Measurements from ENCODE around the gene LPP.

The LPP gene

GRCh38 chr3:188253123-188253793 lies 99.3 kb downstream of the LPP start:
- H3K4me3 ChIP-seq (replicated peaks; ENCODE audit: low read depth, low read length), result no peak overlapping the region
- DNase-seq (ENCODE audit: extremely low read depth, low read depth), result no peak
- TF ChIP-seq, protein P1, sequence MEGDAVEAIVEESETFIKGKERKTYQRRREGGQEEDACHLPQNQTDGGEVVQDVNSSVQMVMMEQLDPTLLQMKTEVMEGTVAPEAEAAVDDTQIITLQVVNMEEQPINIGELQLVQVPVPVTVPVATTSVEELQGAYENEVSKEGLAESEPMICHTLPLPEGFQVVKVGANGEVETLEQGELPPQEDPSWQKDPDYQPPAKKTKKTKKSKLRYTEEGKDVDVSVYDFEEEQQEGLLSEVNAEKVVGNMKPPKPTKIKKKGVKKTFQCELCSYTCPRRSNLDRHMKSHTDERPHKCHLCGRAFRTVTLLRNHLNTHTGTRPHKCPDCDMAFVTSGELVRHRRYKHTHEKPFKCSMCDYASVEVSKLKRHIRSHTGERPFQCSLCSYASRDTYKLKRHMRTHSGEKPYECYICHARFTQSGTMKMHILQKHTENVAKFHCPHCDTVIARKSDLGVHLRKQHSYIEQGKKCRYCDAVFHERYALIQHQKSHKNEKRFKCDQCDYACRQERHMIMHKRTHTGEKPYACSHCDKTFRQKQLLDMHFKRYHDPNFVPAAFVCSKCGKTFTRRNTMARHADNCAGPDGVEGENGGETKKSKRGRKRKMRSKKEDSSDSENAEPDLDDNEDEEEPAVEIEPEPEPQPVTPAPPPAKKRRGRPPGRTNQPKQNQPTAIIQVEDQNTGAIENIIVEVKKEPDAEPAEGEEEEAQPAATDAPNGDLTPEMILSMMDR (IDR thresholded peaks at IDR 0.05; ENCODE audit: low read depth, low read length, missing control alignments), result no peak

DNA sequence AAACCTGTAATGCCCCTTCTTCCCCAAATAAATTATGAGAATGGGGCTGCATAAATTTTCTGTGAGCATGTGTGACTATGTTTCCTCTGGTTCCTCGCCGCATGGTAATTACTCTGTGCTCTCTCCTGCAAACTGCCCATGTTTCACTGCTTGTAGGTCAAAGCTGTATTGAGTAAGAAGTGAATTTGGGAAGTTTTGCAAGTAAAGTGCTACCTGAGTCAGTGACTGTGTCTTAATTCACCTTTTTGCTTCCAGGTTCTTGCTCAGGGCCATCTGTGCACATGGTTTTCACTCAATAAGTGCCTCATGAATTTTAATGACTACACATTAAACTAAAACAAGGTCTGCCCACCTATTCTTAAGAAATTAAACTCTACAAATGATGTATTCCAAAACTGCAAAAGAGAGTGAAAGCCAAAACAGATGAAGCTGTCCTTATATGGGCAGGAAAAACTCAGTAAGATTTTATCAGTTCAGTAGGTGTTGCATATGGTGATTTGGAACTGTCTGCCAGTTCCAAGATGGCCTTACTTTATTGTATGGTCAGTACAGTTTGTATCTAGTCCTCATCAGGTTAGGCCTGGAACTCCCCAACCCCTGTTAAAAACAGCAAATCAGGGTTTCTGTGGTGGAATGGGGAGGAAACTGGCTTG lies 100.0 kb downstream of the LPP start:
- no peak overlapping the region for H3K4me3 ChIP-seq (replicated peaks; ENCODE audit: low read depth, low read length)
- no peak for DNase-seq (ENCODE audit: extremely low read depth, low read depth)
- TF ChIP-seq, protein P1 (IDR thresholded peaks at IDR 0.05; ENCODE audit: low read depth, low read length, missing control alignments), result no peak

DNA sequence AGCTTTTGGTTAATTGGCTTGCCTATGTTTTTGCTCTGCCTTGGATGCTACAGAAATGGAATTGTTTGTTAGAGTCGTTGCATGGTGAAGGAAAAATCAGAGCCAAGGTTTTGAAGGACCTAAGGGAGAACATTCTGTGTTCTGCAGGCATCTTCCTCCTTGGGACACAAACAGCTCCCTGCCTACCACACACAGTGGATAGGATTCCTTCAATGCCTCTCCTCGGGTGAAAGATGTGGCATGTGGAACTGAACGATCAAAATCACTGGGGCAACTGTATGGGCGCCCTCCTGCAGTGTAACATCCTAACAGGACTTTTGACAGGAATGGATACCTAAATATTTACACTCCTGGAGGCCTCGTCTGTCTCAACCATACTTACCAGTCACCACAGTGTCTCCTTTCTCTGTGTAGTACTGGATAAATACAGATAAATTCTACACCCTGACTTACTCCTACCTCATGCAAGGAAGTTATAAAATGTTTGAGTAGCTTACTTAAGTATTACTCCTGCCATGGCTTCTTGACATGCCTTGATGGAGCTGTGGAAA lies 100.6 kb downstream of the LPP start:
- TF ChIP-seq, protein P1 (IDR thresholded peaks at IDR 0.05; ENCODE audit: low read depth, low read length, missing control alignments), result no peak
- DNase-seq (ENCODE audit: extremely low read depth, low read depth), result no peak
- H3K4me3 ChIP-seq (replicated peaks; ENCODE audit: low read depth, low read length), result no peak overlapping the region

- DNase-seq (ENCODE audit: extremely low read depth, low read depth), result no peak
- TF ChIP-seq, protein P1 (IDR thresholded peaks at IDR 0.05; ENCODE audit: low read depth, low read length, missing control alignments), result no peak
- H3K4me3 ChIP-seq (replicated peaks; ENCODE audit: low read depth, low read length), result no peak overlapping the region
Measured at GRCh38 chr3:188255190-188255589, 101.2 kb downstream of the LPP start.

- H3K4me3 ChIP-seq (replicated peaks; ENCODE audit: low read depth, low read length), result no peak overlapping the region
- TF ChIP-seq, protein P1 (IDR thresholded peaks at IDR 0.05; ENCODE audit: low read depth, low read length, missing control alignments), result no peak
- no peak for DNase-seq (ENCODE audit: extremely low read depth, low read depth)
Measured at GRCh38 chr3:188256758-188257157, 102.8 kb downstream of the LPP start.

DNA sequence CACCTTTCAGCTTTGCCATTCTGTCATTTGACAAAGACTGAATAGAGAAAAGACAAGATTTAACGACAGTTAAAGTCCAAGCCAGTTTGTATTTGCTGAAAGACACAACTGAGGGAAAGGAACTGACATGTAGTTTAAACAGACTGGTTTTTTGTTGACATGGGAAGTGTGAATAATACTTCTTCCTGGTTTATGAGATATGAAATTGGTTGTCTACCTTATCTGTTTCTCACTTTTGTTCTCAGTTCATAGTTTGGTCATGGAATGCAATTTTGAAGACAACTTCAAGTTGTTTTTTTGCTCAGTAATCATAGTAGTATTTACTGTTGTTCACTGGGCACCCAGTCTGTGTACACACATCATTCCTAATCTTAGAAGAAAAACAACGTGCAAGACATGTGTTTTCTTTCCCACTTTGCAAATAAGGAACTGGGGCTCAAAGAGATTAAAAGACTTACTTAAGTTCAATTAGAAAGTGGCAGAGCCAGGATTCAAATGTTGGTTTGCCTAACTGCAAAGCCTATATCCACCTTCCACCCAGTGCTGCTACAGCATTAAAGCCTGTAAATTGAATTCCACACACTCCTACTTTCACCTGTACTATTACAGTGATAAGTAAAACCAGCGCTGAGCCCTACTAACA lies 103.5 kb downstream of the LPP start:
- DNase-seq (ENCODE audit: extremely low read depth, low read depth), result no peak
- no peak overlapping the region for H3K4me3 ChIP-seq (replicated peaks; ENCODE audit: low read depth, low read length)
- TF ChIP-seq, protein P1 (IDR thresholded peaks at IDR 0.05; ENCODE audit: low read depth, low read length, missing control alignments), result no peak
